GM18517 (cell line): ENCODE measurements around the gene PKP2.

Experiments
- ATAC-seq: cut with Tn5 transposase; IDR thresholded peaks from one replicate; pipeline ENCODE4 v1.9.1; 2021; ENCODE audit warnings: mild to moderate bottlenecking, moderate library complexity; ENCODE audit not compliant: unreplicated experiment

The PKP2 gene

DNA sequence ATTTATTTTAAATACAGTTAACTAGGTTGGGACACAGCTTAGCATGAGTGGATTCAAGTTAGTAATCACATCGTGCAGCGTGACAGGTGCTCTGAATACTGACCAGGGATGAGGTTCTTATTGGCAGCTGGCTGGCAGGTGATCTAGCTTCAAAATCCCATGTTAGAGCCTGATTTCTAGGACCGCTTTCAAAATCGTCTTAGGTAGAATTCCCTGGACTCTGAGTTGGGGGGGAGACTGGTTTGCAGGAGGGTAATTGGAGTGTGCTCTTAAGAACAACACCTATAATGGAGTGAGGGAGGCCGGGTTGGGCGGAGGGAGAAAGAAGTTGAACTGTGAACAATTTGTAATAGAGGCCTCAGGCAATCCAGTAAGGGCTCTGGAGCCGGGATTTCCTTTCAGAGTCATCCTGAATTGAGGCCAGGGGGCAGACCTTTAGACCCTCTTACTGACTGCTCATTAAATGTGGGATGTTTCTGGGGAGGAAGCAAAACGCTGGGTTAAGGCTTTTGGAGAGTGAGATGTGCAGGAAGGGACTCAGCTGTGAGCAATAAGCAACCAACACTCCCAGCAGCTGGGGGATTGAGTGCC lies 140.0 kb downstream of the PKP2 start:
- no peak for ATAC-seq

DNA sequence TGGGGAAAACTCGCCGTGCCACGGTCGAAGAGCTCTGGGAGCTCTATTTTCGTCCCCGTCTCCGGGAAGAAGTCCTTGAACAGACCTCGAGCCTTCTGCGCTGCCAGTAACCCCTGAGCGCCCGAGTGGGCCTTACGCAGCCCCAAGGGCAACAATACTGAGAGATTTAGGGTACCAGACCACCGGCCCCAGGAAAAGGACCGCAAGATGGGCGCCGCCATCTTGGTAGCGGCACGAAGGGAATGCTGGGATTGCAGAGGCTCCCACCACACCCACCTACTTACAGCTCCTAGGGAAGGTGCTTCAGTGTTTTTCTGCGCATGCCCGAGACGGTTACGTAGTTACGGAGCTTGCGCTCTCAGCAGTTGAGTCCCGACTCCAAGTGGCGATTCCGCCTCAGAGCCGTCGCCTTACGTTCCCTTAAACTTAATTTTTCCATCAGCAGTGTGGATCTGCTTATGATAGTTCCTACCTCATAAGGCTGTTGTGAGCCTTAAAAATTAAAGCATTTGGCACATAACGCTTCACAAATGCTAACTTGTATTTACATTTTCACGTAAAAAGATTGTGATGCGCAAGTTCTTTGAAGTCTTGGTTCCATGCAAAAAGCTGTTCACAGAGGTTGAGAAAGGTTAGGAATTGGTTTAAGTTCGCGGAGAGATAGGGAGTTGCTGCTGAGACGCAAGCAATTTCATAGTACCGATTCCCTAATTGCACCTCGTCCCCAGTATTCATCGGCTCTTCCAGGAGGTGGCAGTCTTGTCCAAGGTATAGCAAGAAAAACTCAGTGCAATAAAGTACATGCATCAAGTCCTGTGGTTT lies 140.7 kb downstream of the PKP2 start, which contains the start of gene YARS2:
Gene YARS2 (minus strand): TSS at position 244 of the 822 bp plus-strand sequence. CDS start 23 bp downstream, at position 221.
- peak; percentile 87 for ATAC-seq

DNA sequence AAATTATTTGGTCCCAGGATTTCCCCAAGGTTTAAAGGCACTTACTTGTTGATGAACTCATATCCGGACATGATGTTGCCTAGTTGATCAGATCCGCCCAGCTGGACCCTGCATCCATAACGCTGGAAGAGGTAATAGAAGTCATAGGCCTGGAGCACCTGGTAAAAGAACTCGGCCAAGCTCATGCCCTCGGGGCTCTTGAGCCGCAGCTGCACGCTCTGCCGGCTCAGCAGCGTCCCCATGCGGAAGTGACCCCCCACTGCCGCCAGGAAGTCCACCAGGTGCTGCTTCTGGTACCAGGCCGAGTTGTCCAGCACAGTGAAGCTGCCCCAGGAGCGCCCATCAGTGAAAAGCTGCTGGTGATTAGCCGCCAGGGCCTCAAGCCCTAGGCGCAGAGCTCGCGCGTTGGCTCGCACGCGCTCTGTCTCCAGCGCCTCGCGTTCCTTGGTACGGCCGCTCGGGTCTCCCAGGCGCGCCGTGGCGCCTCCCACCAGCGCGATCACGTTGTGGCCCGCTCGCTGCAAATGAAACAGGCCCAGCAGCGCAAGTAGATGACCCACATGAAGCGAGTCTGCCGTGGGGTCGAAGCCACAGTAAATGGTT lies 141.4 kb downstream of the PKP2 start:
- ATAC-seq: peak; percentile 68

DNA sequence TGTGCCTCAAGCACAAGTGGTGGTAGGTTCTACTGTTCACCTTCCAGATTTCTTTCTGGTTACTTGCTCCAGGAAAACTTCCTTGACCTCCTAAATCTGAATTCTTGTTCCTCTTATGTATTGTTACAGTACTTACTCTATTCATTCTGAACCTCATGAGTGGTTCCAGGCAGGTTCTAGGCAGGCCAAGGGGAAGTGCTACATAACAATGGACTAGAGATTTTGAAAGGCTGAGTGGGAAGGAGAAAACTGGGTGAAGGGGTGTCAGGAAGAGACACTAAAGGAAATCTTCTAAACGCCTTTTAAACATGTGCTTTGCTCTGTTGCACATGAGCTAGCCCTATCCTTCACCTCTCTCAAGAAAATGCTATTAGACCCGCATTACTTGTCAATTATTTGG lies 142.5 kb downstream of the PKP2 start:
- no peak for ATAC-seq

DNA sequence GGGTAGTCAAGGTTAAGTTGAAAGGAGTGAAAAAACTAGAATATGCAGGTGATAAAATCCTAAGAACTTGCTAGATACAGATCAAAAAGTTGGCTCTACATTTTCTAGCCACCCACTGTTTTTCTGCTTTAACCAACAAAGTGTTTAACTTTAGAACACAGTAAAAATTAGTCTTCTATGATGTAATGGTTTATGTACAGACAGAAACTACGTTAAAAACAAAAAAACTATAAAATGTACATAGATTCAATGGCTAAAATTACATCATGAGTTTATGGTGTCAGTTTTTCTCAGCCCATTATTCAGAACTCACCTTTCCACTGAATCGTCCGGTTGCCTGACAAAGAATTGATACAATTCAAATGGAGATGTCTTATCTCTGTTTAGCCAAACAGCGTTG lies 143.0 kb downstream of the PKP2 start:
- ATAC-seq: no peak

DNA sequence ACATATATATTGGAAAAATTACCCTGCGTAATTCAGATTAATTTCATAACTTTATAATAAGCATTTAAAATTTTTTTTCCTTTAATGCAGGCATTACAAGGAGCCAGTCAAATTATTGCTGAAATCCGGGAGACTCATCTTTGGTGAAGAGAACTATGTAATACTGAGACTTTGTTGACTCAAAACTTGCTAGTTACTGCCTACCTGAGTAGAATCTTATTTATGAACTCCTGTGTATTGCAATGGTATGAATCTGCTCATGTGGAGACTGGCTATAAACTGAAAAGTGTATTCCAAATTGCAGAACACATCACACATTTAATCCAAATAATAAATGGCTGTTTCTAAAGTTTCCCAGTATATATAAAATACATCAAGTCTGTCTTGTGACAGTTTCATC lies 153.3 kb downstream of the PKP2 start:
- no peak for ATAC-seq

DNA sequence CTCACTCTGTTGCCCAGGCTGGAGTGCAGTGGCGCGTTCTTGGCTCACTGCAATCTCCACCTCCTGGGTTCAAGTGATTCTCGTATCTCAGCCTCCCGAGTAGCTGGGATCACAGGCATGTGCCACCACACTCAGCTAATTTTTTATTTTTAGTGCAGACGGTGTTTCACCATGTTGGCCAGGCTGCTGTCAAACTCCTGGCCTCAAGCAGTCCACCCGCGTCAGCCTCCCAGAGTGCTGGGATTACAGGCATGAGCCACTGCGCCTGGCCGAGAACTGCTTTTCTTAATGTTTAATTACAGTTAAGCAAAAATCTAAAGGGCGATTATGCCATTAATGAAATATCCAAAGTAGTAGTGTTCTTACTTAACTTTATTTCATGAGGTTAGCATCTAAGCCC lies 154.4 kb downstream of the PKP2 start:
- ATAC-seq: no peak
